ENCODE data around the gene IL21R.

IL21R gene

DNA sequence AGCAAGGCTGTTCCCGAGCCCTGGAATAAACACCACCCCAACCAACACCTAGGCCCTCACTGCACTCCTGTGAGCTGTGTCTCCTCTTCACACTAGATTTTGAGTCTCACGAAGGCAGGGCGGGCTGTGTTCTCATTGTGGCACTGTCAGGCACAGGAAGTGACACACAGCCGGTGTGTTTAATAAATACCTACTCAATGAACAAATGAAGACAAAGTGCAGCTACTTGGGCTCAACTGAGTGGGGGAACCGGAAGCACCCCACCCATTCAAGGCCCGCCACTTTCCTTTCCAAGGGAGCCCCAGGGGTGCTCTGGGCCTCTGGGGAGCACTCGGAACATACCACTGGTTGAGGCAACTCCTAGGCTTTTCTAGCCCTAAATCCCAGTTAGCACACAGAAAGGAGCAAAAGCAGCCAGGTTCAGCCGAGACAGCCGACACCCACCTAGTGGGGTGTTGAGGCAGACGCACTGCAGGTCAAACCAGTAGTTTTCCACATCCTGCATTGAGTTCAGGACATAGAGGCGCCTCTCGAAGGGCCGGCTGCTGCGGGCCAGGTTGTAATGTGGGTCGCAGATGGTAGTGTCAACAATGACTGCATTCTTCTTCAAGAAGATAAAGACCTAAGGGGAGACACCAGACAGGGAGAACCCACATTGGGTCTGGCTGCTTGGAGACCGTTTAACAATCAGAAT, 90.1 kb downstream of the IL21R start:
- TF ChIP-seq FOXP2 (optimal IDR thresholded peaks at IDR 0.05; ENCODE audit: borderline replicate concordance, extremely low read depth, extremely low read length, insufficient read depth) (no peak), POLR2AphosphoS5 (IDR thresholded peaks at IDR 0.05; ENCODE audit: low read depth, low read length) (no peak), SIN3A (IDR thresholded peaks at IDR 0.05; ENCODE audit: borderline replicate concordance, insufficient read depth, low read length) (no peak), TAF1 (IDR thresholded peaks at IDR 0.05; ENCODE audit: borderline replicate concordance, insufficient read depth, low read length) (no peak)
- TF ChIP-seq, protein P1, sequence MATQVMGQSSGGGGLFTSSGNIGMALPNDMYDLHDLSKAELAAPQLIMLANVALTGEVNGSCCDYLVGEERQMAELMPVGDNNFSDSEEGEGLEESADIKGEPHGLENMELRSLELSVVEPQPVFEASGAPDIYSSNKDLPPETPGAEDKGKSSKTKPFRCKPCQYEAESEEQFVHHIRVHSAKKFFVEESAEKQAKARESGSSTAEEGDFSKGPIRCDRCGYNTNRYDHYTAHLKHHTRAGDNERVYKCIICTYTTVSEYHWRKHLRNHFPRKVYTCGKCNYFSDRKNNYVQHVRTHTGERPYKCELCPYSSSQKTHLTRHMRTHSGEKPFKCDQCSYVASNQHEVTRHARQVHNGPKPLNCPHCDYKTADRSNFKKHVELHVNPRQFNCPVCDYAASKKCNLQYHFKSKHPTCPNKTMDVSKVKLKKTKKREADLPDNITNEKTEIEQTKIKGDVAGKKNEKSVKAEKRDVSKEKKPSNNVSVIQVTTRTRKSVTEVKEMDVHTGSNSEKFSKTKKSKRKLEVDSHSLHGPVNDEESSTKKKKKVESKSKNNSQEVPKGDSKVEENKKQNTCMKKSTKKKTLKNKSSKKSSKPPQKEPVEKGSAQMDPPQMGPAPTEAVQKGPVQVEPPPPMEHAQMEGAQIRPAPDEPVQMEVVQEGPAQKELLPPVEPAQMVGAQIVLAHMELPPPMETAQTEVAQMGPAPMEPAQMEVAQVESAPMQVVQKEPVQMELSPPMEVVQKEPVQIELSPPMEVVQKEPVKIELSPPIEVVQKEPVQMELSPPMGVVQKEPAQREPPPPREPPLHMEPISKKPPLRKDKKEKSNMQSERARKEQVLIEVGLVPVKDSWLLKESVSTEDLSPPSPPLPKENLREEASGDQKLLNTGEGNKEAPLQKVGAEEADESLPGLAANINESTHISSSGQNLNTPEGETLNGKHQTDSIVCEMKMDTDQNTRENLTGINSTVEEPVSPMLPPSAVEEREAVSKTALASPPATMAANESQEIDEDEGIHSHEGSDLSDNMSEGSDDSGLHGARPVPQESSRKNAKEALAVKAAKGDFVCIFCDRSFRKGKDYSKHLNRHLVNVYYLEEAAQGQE (IDR thresholded peaks at IDR 0.05; ENCODE audit: insufficient read depth in 1 of 2, low read depth in 2 of 2, low read length in 2 of 2), result no peak

DNA sequence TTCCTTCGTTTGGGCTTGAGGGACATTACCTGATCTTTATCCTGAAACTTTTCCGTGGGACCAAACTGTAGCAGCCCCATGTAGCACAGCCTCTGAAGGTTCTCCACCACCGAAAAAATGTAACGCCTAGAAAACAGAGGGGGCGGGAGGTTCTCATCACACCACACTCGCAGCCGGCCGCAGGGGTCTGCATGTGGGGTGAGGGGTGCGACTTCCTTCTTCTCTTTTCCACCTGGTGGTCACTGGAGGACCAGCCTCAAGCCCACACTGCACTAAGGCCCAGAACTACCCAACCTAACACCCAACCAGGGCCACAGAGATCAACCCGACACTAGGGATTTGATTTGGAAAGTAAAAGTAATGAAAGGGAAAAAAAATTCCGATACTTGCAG, 90.6 kb downstream of the IL21R start:
- no peak for TF ChIP-seq POLR2AphosphoS5 (IDR thresholded peaks at IDR 0.05; ENCODE audit: low read depth, low read length)
- TF ChIP-seq TAF1 (IDR thresholded peaks at IDR 0.05; ENCODE audit: borderline replicate concordance, insufficient read depth, low read length), result no peak
- TF ChIP-seq SIN3A (IDR thresholded peaks at IDR 0.05; ENCODE audit: borderline replicate concordance, insufficient read depth, low read length), result no peak
- TF ChIP-seq, protein P1 (IDR thresholded peaks at IDR 0.05; ENCODE audit: insufficient read depth in 1 of 2, low read depth in 2 of 2, low read length in 2 of 2), result no peak
- TF ChIP-seq FOXP2 (optimal IDR thresholded peaks at IDR 0.05; ENCODE audit: borderline replicate concordance, extremely low read depth, extremely low read length, insufficient read depth), result no peak

DNA sequence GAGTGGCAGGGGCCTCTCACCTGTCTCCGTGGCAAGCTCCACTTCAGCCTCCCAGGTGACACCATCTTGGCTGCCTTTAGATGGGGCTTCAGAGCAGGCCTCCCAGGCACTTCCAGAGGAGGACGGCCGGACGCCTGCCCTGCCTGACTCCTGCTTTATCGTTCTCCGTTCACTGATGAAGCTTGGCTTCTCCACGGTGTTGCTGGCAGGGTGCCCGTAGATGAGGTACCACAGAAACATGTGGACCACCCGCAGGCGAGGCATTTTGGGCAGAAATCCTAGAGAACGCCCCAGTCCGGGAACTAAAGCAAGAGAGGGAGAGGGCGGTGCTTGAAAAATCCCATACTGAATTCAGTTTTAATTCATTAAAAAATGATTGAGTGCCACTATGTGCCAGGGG, 93.2 kb downstream of the IL21R start:
- TF ChIP-seq, protein P1 (IDR thresholded peaks at IDR 0.05; ENCODE audit: insufficient read depth in 1 of 2, low read depth in 2 of 2, low read length in 2 of 2), result no peak
- TF ChIP-seq FOXP2 (optimal IDR thresholded peaks at IDR 0.05; ENCODE audit: borderline replicate concordance, extremely low read depth, extremely low read length, insufficient read depth), result no peak

DNA sequence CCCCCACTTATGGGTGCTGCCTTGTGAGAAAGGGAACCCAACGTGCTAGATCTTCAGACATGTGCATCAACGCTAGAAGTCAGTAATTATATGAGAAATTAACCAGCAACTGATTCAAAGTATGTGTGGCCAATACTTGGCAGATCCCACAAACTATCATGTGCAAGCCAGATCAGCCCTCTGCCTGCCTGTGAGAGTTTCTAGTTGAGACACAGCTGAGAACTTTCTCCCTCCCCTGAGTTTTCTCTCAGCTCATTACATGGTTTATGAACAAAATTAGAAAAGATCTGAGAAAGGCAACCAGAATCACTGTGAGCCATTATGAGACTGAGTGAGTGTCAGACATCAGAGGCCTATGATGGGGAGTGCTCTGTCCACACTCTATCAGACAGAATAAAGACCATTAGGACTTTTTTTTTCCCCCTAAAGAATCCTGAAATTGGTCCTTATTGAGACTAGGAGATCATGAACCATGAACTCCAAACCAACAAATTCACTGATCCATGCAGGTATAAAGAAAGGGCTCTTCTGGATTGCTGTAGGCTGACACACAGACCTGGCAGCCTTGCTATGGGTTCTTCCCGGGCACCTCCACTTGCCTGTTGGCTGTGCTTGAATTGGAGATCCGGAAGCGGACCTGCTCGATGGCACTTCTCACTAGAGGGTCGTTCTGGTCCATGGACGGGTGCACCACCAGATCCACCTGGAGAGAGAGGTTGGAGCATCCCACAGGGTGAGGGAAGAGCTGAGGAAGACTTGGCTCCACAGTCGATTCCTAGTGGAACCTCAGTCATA, 96.3 kb downstream of the IL21R start:
- TF ChIP-seq FOXP2 (optimal IDR thresholded peaks at IDR 0.05; ENCODE audit: borderline replicate concordance, extremely low read depth, extremely low read length, insufficient read depth), result no peak
- TF ChIP-seq TAF1 (IDR thresholded peaks at IDR 0.05; ENCODE audit: borderline replicate concordance, insufficient read depth, low read length), result no peak
- TF ChIP-seq SIN3A (IDR thresholded peaks at IDR 0.05; ENCODE audit: borderline replicate concordance, insufficient read depth, low read length), result no peak
- TF ChIP-seq, protein P1 (IDR thresholded peaks at IDR 0.05; ENCODE audit: insufficient read depth in 1 of 2, low read depth in 2 of 2, low read length in 2 of 2), result no peak
- TF ChIP-seq POLR2AphosphoS5 (IDR thresholded peaks at IDR 0.05; ENCODE audit: low read depth, low read length), result no peak

Data from PFSK-1 (cell line).